HG03439 (cell line): ENCODE data around the gene DOP1B.
"Not testable (repeated sequence)": the region's sequence is repeated elsewhere in the genome, so short reads cannot be mapped to it uniquely, and the experiment has no call there.

Source experiments
- ATAC-seq: cut with Tn5 transposase; IDR thresholded peaks from one replicate; pipeline ENCODE4 v1.9.1; 2021; ENCODE audit warnings: mild to moderate bottlenecking, moderate library complexity; ENCODE audit not compliant: unreplicated experiment

Gene DOP1B, protein sequence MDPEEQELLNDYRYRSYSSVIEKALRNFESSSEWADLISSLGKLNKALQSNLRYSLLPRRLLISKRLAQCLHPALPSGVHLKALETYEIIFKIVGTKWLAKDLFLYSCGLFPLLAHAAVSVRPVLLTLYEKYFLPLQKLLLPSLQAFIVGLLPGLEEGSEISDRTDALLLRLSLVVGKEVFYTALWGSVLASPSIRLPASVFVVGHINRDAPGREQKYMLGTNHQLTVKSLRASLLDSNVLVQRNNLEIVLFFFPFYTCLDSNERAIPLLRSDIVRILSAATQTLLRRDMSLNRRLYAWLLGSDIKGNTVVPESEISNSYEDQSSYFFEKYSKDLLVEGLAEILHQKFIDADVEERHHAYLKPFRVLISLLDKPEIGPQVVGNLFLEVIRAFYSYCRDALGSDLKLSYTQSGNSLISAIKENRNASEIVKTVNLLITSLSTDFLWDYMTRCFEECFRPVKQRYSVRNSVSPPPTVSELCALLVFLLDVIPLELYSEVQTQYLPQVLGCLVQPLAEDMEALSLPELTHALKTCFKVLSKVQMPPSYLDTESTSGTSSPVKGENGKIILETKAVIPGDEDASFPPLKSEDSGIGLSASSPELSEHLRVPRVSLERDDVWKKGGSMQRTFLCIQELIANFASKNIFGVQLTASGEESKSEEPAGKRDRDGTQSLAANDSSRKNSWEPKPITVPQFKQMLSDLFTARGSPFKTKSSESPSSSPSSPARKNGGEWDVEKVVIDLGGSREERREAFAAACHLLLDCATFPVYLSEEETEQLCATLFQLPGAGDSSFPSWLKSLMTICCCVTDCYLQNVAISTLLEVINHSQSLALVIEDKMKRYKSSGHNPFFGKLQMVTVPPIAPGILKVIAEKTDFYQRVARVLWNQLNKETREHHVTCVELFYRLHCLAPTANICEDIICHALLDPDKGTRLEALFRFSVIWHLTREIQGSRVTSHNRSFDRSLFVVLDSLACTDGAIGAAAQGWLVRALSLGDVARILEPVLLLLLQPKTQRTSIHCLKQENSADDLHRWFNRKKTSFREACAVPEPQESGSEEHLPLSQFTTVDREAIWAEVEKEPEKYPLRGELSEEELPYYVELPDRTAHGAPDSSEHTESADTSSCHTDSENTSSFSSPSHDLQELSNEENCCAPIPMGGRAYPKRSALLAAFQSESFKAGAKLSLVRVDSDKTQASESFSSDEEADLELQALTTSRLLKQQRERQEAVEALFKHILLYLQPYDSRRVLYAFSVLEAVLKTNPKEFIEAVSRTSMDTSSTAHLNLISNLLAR (N-terminal part only)

GRCh38 chr21:36156815-36157670, at the start of gene DOP1B:
Gene DOP1B, plus strand, starts transcription at chr21:36156824. Its CDS starts 7,910 bp downstream, at chr21:36164734.
- peak; percentile 27 for ATAC-seq

DNA sequence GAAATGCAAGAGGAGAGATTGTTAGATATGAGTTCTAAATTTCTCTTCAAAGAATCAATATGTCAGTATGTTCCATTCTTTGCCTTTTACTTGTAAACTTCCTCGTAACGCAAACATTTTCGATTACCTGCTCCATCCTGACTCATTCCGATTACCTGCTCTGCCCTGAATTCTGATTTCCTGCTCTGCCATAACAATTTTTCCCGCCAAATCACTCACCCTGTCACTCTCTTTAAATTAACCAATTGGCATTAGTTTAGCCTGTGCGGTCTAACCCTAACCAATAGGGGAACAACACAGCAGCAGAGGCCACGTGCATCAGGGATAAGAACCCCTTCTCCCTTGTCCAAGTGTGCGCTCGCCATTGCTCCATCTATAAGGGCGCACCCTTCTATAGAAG, 46.8 kb upstream of the DOP1B start:
- no peak for ATAC-seq

DNA sequence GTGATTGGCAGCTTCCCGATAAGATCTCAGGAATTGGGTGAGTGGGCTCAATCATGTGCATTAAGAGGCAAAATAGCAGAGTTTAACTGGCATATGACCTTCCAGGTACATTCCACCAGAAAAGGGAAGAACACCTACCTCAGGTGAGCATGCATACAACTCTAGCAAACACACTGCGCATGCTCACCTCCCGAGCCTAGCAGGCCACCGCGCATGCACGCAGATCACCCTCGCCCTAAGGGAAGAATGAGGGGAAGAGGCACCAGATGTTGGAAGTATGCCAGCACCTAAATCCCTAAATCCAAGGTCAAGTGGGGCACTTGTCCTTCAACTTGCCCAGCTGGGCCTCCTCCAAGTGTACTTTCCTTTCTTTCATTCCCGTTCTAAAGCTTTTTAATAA, 45.4 kb upstream of the DOP1B start:
- no peak for ATAC-seq

GRCh38 chr21:36113647-36114428, 42.8 kb upstream of the DOP1B start:
- no peak for ATAC-seq

DNA sequence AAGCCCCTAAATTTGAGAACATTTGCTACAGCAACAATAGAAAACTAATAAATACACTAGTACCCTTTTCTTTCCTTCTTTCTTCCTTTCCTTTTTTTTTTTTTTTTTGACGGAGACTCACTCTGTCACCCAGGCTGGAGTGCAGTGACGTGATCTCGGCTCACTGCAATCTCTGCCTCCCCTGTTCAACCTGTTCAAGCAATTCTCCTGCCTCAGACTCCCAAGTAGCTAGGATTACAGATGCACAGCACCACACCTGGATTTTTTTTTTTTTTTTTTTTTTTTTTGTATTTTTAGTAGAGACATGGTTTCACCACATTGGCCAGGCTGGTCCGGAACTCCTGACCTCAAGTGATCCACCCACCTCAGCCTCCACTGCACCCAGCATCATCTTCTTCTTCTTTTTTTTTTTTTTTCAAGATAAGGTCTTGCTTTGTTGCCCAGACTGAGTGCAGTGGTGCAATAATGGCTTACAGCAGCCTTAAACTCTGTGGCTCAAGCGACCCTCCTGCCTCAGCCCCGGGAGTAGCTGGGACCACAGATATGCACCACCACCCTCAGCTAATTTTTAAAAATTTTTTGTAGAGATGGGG, 41.4 kb upstream of the DOP1B start:
- ATAC-seq, result no peak

GRCh38 chr21:36117286-36117741, 39.3 kb upstream of the DOP1B start:
- no peak for ATAC-seq

DNA sequence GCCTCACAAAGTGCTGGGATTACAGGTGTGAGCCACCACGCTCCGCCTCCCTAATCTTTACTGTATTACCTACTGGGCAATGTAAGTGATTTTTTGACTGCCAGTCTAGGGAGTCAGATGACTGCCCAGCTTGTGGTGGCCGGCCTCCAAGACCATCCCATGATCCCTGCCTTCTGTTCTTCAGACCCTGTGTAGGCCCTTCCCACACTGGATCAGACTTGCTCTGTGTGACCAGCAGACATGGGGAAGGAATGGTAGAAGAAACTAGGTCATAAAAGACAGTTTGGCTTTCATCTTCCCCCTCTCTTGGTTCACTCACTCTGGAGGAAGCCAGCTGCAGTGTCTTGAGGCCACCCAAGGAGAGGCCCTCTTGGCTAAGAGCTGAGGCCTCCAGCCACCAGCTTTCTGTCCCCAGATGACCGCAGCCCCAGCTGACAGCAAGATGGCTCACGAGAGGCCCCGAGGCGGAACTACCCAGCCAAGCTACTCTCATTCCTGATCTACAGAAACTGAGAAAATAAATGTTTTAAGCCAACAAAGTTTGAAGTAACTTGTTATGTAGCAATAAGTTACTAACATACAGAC, 36.2 kb upstream of the DOP1B start:
- no peak for ATAC-seq

GRCh38 chr21:36122977-36123376, 33.6 kb upstream of the DOP1B start:
- no peak for ATAC-seq

GRCh38 chr21:36124395-36124794, 32.2 kb upstream of the DOP1B start:
- no peak for ATAC-seq

DNA sequence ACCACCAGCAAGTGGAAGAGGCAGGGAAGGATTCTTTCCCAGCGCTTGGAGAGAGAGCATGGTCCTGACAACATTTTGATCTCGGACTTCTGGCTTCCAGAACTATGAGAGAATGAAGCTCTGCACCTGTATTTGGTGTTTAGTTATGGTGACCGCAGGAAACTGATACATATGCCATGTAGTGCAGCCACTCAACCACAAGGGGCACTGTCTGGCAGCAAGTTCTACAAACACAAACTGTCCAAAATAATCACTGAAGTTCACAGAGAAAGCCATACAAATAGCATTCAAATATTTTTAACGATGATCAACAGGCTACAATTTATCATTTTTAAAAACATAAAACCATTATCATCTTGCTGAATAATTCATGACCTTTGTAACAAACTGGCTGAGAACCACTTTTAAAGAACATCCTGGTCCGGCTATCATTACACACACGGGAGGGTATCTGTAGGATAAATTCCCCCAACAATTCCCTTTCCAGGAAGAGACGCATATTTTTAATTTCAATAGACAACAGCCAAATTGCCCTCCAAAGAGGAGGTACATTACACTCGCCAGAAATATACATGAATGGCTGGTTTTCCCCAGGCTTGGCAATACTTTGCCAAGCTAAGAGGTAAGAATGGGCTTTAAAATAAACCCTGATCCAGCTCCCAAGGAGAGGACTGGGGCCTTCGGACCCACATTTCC, 31.0 kb upstream of the DOP1B start:
- ATAC-seq, result no peak

DNA sequence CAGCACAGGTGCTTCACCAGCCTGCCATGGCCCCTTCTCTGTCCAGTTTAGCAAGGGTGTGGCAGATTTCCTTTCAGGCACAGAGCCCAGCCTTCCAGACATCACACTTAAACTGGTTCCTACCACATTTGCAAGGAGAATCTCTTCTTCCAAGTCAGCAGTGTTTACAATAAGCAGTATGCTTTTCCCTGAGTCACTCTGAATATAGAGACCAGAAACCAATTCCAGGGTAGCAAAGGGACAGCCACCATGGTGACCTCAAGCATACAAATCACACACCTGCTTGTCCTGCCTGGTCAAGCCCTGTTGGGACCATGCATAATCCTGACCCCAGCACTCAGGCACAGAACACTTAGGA, 30.4 kb upstream of the DOP1B start:
- no peak for ATAC-seq

- no peak for ATAC-seq
Observed at GRCh38 chr21:36126621-36127110, 30.0 kb upstream of the DOP1B start.

GRCh38 chr21:36127250-36127904, 29.2 kb upstream of the DOP1B start:
- ATAC-seq, result no peak

- no peak for ATAC-seq
Observed at GRCh38 chr21:36127977-36128376, 28.6 kb upstream of the DOP1B start.

DNA sequence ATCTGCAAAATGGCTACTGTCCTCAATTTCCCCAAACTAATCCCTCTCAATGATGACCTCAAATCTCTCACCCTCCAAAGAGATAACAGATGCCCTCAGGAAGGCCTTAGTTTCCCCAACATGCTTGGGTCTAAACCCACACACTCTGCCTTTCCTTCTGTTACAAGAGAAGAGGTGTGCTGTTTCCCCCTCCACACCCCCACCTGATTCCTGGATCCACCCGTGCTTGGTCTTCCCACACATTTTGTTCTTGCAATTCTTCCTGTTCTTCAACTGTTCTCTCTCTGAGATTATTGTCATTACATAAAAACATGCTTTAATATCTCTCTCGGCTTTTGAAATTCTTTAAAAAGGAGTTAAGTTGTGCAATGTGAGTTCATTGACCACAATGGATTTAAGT, 27.4 kb upstream of the DOP1B start:
- no peak for ATAC-seq

- not testable (repeated sequence) for ATAC-seq
Observed at GRCh38 chr21:36130414-36130762, 26.2 kb upstream of the DOP1B start.

- ATAC-seq, result not testable (repeated sequence)
Observed at GRCh38 chr21:36130839-36131238, 25.8 kb upstream of the DOP1B start.
